Activated T-cell treated with anti-CD3 and anti-CD28 coated beads for 48 hours (primary cell): ENCODE data around the gene CD52.
A peak's percentile ranks its signal among the peaks of the same experiment; 100 is the strongest.

Source experiments
- DNase-seq: peaks from one replicate; pipeline ENCODE4 v3.0.0-alpha.2; 2020; ENCODE audit warnings: low read depth

CD52 gene

DNA sequence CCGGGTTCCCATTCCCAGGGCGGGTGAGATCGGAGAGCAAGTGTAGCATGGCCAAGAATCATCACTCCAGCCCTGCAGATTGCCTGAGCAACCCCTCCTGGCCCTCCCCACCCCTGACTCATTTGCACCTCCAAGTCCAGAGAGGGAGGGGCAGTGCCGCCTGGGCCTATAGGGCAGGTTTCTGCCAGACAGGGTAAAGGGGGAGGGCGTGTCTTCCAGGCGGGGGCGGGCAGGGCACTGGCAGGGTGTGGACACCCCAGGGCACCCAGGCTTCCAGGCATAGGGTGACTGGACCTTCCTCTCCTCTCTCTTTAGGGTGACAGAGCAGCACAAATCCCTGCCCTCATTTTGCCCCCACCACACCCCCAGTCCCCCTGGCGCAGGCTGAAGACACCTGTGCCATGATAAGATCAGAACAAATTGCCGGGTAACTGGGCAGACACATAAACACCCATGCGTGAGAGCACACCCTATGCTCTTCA lies 39.4 kb downstream of the CD52 start:
- DNase-seq: no peak

DNA sequence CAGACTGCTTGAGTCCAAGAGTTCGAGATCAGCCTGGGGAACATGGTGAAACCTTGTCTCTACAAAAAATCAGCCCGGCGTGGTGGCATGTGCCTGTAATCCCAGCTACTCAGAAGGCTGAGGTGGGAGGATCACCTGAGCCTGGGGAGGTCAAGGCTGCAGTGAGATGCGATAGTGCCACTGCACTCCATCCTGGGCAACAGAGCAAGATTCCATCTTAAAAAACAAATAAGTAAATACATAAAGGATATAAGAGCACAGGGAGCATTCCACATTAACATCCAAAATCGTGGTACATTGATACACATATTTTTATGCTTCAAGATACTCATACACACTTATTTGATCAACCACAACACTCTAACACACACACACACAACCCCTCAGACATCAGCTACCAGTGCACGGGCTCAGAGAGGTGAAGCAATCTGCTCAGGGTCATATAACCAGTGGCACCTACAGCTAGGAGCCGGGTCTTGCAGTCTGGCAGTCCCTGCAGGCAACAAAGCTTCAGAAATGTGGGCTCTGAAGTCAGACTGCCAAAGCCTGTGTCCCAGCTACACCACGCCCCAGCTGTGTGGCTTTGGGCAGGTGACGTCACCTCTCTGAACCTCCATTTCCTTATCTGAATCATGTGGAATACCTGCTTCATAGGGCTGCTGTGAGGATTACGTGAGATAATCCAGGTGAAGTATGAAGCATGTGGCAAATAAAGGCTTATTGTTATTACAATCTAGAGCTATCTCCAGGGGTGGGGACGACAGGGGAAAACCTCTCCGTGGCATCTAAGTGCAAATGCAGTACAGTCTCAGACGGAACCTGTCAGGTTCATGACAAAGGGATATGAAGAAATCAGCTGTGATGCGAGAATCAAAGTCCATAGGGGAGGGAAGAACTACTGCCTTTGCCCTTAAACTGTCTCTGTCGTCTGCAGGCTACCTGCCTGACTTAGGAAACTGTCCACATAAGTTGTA lies 40.9 kb downstream of the CD52 start:
- peak; percentile 61 for DNase-seq

DNA sequence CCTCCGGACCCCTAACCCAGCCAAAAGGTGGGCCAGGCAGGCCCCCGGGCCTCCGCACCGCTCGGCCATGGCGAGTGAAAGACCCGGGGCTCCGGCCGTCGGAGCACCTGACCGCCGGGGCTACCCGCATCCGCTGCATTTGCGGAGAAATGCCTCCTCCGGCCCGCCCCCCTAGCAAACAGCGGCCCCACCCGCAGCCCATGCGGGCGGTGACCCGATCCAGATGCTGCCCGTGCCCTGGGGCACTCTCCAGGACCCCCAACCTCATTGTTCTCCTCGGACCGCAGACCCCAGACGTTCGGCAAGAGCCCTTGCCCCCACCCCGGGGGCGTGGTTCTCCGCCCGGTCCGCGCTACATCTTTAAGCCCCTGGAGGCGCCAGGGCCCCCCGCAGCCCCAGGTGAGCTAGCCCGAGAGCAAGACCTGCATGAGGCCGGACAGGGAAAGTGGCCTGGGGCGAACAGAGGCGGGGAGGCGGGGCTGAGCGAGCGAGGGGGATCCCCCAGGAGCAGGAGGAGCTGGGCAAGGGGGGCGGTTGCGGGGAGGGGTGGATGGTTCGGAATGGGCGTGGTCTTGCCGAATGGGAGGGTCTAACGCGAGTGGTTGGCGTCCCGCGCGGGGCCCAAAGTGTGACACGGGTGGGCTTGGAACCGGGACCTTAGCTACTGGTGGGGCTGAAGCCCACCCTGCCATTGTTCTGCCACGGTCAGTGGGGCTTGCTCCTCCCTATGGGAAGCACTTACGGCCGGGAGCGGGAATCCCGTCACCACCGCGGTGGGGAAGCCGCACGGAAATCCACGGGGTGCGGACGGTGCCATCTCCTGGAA lies 42.4 kb downstream of the CD52 start:
- DNase-seq: peak; percentile 40

DNA sequence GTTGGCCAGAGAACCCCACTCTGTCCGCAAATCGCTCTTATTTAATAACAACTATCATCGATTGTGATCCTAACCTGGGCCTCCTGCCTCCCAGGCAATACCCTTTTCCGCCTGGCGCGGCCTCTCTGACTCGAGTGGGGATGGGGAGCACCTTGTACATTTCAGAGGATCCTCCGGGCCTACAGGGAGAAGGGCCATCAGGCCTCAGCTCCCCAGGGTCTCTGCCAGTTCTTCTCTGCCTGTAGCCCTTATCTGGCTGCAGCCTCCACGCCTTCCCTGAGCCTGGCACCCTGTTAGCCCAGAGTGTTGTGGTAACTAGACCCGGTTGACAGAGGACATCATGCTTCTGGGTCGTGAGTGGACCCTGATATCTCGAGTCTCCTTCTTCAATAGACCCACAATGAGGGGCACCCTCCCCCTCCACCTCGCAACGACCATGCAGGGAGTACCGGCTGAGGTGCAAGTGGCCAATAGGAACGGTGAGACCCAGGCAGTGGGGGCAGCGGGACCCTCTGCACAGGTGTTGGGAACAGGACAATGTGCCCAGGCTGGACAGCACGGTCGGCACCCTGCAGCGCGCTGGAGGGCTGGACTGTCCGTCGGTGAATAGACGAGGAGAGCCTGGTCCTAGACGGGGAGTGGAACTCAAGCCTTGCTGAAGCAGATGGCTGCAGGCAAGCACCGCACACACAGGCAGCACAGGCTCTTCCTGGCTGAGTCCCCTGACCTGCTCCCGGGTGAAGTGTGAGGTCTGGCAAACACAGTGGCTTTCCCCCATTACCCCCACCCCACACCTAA lies 43.2 kb downstream of the CD52 start:
- DNase-seq: no peak

DNA sequence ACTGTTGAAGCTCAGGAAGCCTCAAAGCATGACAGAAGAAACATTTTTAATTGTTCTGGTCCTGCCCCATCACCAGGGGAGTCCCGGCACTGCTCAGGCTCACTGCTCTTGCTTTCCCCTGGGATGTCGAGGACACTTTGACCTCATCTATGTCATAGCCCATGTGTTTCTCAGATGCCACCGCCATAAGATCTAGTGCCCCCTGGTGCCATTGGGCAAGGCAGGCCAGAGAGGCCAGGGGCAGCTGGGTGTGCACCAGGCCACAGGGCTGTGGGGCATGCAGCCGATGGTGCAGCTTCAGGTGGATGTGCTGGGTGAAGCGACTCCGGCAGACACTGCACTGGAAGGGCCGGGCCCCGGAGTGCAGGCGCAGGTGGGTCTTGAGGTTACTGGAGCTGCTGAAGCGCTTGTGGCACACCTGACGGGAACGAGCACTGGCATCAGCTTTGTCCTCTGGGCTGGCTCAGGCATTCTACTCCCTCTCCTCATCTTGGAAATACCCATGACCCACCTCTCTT lies 43.9 kb downstream of the CD52 start:
- DNase-seq: no peak

DNA sequence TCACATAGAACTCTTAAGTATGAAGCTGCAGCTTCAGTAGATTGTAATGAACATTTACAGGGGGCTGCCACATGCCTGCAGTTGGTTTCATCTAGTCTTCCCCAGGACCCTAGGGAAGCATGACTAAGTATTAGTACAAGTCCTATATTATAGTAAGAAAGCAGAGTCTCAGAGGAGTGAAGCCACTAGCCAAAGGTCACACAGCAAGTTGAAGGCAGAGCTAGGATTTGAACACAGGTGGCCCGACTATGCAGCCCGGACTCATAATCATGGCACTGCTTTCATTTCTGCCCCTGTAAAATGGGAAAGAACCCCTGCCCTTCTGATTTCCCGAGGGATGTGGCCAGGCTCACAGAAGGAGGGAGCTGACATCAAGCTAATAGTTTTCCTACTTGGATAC lies 44.6 kb downstream of the CD52 start:
- DNase-seq: no peak

DNA sequence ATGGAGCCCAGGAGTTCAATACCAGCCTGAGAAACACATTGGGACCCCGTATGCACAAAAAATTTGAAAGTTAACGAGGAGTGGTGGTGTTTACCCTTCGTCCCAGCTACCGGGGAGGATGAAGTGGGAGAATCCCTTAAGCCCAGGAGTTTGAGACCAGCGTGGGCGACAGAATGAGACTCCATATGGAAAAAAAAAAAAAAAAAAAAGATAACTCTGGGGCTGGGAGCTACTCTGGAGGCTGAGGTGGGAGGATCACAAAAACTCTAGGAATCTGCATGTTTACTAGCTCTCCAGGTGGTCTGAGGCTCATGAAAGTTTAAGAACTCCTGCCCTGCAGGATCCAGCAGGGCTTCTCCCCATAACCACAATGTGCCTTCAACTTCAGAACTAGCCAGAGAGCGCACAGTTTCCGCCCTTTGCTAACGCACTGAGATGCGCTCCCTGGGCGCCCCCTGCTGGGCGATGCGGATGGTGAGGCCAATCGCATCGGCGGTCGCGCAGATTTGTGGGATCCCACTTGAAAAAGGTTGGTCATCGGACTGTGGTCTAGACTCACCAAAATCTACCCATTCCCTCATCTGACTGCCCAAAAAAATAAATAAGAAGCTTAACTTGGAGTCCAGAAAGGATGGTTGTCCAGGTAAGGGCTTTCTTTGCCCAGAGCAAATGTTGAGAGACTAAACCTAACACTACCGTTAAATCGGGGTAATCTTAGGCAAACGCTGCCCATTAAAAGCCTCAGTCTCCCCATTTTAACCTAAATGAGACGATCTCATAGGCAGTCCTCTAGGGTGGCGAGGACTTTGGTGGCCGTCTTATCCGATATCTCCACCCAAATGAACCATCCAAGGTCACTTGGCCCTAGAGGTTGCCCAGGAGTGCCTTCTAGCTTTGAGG lies 46.0 kb downstream of the CD52 start:
- peak; percentile 87 for DNase-seq

DNA sequence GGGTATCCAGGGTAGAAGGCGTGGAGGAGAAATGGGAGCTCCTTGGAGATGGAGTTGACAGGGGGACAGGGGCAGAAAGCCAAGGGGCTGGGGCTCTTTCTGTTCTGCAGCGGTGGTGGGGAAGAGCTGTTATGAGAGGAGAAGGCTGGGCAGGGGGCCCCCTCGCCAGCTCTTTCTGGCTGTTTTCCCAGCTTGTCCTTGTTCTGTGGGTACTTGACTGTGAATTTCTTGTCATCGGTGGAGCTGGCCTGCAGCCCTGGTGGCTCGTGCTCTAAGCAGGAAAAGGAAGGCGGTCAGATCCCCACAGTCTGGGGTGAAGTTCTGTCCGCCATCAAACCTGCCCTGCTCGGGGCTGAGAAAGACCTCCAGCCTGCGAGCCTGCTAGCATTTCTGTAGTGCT lies 47.2 kb downstream of the CD52 start:
- no peak for DNase-seq

DNA sequence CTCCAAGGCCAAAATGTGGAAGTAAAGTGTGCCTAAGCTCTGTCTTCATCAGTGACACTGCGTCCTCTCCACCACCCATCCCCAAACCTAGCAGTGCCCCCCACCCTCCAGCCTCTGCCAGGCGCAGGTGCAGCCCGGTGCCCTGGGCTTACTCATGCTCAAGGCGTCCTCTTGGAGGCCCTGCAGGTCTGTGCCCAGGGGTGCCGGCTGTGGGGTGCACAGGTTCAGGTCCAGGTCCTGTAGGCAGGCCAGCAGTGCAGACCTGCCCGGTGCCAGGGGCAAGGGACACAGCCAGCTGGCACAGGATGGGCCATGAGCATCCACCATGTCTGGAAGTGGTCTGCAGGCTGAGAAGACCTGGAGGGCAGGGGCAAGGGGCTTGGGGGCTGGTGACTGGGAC lies 49.7 kb downstream of the CD52 start:
- DNase-seq: no peak

DNA sequence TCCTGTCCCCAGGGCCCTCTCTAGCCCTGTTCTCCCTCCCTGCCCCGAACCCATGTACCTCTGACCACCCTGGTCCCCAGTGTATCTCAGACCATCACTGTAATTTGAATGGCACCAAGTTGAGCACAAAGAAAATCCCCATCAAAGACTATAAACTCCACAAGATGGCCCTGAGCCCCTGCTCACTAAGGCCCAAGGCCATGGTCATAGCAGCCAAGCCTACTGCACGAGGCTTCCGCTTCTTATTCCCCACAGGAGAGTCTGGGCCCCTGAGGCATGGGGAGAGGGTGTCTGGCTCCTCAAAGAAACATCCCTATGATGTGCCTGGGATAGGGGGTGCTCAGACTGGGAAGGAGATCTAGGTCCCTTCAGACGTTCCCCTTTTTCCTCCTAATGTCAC lies 50.2 kb downstream of the CD52 start:
- no peak for DNase-seq

DNA sequence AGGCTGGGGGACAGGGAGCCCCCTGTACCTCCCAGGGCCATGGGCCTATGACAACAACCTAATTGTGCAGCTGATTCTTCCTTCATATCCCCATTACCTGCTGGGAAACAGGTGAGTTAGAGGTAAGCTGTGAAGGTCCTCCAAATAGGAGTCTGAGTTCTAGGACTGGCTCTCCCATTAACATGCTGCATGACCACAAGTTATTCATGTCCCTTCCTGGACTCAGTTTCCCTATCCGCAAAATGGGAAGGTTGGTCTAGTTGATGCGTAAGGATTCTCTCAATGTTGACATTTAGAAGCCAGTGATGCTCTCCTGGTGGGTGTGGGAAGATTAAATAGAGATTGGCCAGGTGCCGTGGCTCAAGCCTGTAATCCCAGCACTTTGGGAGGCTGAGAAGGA lies 50.7 kb downstream of the CD52 start:
- DNase-seq: no peak
